Suprapubic skin (tissue), 3 donors: Measurements from ENCODE around the gene OR7G3.

Experiments used
- CTCF ChIP-seq, 2 donors: fragments of 200-600 bp in 1 of 2; fragments of 450-650 bp in 1 of 2; sonication (generic) in 1 of 2; IDR thresholded peaks; one replicate each; pipeline ENCODE4 v1.5.1; 2016 to 2019; ENCODE audit warnings: antibody characterized with exemption in 2 of 2, mild to moderate bottlenecking in 1 of 2, moderate library complexity in 1 of 2
- EP300 ChIP-seq: sonication (generic); formaldehyde crosslinking; IDR thresholded peaks from one replicate; pipeline ENCODE4 v1.6.1; 2017; ENCODE audit warnings: antibody characterized with exemption
- POLR2A ChIP-seq, 2 donors: fragments of 450-650 bp; IDR thresholded peaks; one replicate each; pipeline ENCODE4 v1.6.1; 2017; ENCODE audit warnings: antibody characterized with exemption in 2 of 2, mild to moderate bottlenecking in 2 of 2, moderate library complexity in 2 of 2

- no peak for TF ChIP-seq CTCF (IDR thresholded peaks at IDR 0.05)
- TF ChIP-seq POLR2A (IDR thresholded peaks at IDR 0.05), result no peak
- no peak for TF ChIP-seq EP300
Measured at GRCh38 chr19:9171393-9171991, 44.7 kb upstream of the OR7G3 start.
